OCI-M2 (cell line): Measurements from ENCODE around the gene IRS2.
"Not testable (repeated sequence)": the region's sequence is repeated elsewhere in the genome, so short reads cannot be mapped to it uniquely, and the experiment has no call there.

Source experiments
- DNase-seq: peaks from one replicate; lab custom pipeline; 2025; ENCODE audit not compliant: unreplicated experiment; lab: John Stamatoyannopoulos, UW

IRS2 gene

DNA sequence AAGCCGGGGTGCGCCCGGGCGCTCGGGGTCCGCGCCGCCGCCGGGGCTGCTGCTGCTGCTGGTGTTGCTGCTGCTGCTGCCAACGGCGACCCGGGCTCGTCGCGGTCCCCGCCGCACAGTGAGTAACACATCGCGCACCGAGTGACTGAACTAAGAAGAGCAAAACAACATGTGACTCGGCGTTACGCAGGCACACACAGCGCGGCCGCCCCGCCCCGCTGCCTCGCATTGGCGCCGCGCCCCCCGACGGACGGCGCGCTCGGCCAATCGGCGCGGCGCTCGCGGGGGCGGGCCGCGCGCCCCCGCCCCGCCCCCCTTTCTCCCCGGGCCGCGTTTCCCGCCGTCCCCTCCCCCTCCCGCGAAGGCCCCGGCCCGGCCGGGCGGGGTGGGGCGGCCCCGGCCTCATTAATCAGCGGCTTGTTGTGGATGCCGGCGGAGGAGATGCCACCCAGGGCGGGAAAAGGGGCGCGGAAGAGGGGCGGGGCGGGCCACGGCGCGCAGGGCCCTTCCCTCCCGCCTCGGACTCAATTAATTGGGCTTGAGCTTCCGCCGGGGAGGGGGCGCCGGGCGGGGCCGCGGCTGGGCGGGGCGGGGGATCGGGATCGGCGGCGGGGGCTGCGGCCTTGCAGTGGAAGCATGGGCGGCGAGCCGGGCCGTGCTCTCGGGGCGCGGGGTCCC lies at the start of gene IRS2:
IRS2 (minus strand) TSS at position 127 of the 678 bp plus-strand sequence. CDS start 530 bp downstream, outside the sequence.
- no peak for DNase-seq

GRCh38 chr13:109834973-109835720 lies 48.8 kb upstream of the IRS2 start:
- DNase-seq, result no peak

GRCh38 chr13:109833940-109834339 lies 47.6 kb upstream of the IRS2 start:
- no peak for DNase-seq

GRCh38 chr13:109833071-109833470 lies 46.7 kb upstream of the IRS2 start:
- DNase-seq, result no peak

- not testable (repeated sequence) for DNase-seq
Observed at GRCh38 chr13:109828591-109829316, 42.4 kb upstream of the IRS2 start.

DNA sequence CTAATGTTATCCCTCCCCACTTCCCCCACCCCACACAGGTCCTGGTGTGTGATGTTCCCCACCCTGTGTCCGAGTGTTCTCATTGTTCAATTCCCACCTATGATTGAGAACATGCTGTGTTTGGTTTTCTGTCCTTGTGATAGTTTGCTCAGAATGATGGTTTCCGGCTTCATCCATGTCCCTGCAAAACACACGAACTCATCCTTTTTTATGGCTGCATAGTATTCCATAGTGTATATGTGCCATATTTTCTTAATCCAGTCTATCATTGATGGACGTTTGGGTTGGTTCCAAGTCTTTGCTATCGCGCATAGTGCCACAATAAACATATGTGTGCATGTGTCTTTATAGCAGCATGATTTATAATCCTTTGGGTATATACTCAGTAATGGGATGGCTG lies 36.8 kb upstream of the IRS2 start:
- DNase-seq, result not testable (repeated sequence)

GRCh38 chr13:109821103-109821502 lies 34.7 kb upstream of the IRS2 start:
- DNase-seq, result no peak

- DNase-seq, result no peak
Observed at GRCh38 chr13:109819874-109820273, 33.5 kb upstream of the IRS2 start.

DNA sequence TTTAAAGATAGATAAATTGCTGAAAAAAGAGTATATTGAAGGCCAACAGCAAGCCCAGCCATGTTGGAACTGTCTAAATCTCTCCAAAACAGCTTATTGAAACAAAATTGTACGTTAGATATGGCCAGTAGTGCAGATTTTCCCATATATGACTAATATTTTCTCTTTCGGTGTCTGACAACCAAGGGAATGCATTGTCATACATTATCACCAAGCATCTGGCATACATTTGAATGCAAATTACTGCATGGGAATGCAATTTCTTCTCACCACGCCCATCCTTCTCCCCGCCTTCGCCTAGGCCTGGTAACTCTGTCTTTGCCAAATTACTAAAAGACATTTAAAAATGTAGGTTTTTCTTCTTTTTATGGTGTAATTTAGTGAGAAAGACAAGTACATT lies 32.5 kb upstream of the IRS2 start:
- no peak for DNase-seq

GRCh38 chr13:109817591-109818535 lies 31.5 kb upstream of the IRS2 start:
- DNase-seq, result no peak

GRCh38 chr13:109816808-109817203 lies 30.4 kb upstream of the IRS2 start:
- DNase-seq, result no peak

GRCh38 chr13:109816112-109816807 lies 29.9 kb upstream of the IRS2 start:
- no peak for DNase-seq

GRCh38 chr13:109815651-109816050 lies 29.3 kb upstream of the IRS2 start:
- DNase-seq, result no peak

DNA sequence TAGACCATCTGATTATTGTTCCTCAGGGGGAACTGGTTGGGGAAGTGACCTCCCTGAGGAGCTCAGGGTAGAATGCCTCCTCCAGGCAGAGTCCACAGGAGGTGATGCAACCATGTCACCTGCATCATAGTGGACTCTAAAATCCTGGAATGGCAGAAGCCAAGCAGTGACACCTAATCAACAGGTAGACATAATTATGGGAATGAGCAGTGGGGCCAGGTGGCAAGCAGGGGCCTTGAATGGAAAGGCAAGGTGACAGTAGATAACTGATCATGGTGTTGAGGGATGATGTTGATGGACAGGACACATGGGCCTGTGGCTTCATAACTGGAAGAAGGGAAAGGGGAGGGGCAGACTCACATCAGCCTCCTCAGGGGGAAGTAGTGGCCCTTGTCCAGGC lies 27.3 kb upstream of the IRS2 start:
- no peak for DNase-seq

- DNase-seq, result no peak
Observed at GRCh38 chr13:109812382-109812781, 26.0 kb upstream of the IRS2 start.

- DNase-seq, result no peak
Observed at GRCh38 chr13:109810761-109811510, 24.6 kb upstream of the IRS2 start.

DNA sequence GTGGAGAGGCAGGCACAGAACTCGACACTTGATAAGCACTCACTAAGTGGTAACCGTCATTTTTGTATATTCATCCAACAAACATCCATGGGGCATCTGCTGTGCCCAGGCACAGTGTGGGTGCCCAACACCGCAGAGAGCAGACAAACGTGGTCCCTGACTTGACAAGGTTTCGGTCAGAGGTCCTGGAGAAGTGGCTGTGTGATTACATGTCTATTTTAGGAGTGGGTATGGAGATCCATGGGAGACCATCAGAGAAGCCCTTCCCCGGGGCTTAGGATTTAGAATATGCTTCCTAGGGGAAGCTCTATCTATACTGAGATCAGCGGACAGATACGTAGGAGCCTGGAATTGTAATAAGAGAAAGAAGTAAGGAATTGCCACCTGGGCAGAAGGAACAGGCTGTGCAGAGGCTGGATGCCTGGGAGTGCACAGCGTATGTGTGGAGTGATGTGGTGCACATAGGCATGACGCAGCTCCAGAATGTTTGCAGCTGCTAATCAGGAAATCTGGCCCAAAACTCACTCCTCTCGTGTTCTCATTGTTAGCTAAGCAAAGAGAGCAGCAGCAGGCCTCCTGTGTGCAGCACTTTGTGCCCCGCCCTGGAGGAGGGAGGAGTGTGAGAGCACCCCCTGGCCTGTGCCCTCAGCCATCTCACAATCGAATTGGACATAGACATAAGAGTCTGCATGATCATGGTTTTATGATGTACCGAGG lies 23.0 kb upstream of the IRS2 start:
- DNase-seq, result no peak

- DNase-seq, result no peak
Observed at GRCh38 chr13:109807345-109807744, 21.0 kb upstream of the IRS2 start.

GRCh38 chr13:109804654-109805053 lies 18.3 kb upstream of the IRS2 start:
- no peak for DNase-seq
